ENCODE measurements around the gene LPCAT3. TPM values are rescaled to one million over a fixed set of nuclear protein-coding genes. Genes with fewer than 3 reads are reported as not detected.

LPCAT3 gene
- total RNA-seq, 1 experiment from 2014 or later, result 30.2 TPM

- H3K4me3 Mint-ChIP-seq (ENCODE audit: low read depth, unreplicated experiment), result no peak overlapping the region
- no TSS peak for BruUV-seq (replicated peaks)
- intact Hi-C loops (cut with micrococcal nuclease; ENCODE audit: unreplicated experiment), result no loop called here
- peaks cover 30% of the 10 kb centered on the region for H3K4me1 Mint-ChIP-seq (ENCODE audit: low read depth, unreplicated experiment)
- DNase-seq, result no peak
- no peaks in the 10 kb centered on the region for H3K9me3 Mint-ChIP-seq (ENCODE audit: low read depth, unreplicated experiment)
- no peaks in the 10 kb centered on the region for H3K27me3 Mint-ChIP-seq (ENCODE audit: unreplicated experiment)
- H3K27ac Mint-ChIP-seq (ENCODE audit: unreplicated experiment), result no peak overlapping the region
- TF ChIP-seq, protein P1, sequence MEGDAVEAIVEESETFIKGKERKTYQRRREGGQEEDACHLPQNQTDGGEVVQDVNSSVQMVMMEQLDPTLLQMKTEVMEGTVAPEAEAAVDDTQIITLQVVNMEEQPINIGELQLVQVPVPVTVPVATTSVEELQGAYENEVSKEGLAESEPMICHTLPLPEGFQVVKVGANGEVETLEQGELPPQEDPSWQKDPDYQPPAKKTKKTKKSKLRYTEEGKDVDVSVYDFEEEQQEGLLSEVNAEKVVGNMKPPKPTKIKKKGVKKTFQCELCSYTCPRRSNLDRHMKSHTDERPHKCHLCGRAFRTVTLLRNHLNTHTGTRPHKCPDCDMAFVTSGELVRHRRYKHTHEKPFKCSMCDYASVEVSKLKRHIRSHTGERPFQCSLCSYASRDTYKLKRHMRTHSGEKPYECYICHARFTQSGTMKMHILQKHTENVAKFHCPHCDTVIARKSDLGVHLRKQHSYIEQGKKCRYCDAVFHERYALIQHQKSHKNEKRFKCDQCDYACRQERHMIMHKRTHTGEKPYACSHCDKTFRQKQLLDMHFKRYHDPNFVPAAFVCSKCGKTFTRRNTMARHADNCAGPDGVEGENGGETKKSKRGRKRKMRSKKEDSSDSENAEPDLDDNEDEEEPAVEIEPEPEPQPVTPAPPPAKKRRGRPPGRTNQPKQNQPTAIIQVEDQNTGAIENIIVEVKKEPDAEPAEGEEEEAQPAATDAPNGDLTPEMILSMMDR (IDR thresholded peaks at IDR 0.05; ENCODE audit: unreplicated experiment), result peak; percentile 47
- peaks cover 31% of the 10 kb centered on the region for H3K36me3 Mint-ChIP-seq (ENCODE audit: insufficient read depth, unreplicated experiment)
- CTCF ChIA-PET, result interaction anchor here (1.2 kb wide), 1 partner anchor 11 kb away, joined by 4 read pairs; no protein-coding TSS in a partner anchor
Measured at GRCh38 chr12:6950401-6950801, 67.9 kb downstream of the LPCAT3 start.

- no TSS peak for BruUV-seq (replicated peaks)
- H3K9me3 Mint-ChIP-seq (ENCODE audit: low read depth, unreplicated experiment), result no peaks in the 10 kb centered on the region
- H3K4me1 Mint-ChIP-seq (ENCODE audit: low read depth, unreplicated experiment), result peaks cover 39% of the 10 kb centered on the region
- intact Hi-C loops (cut with micrococcal nuclease; ENCODE audit: unreplicated experiment), result loop anchor here (5.0 kb wide), 1 partner anchor 163 kb away; no protein-coding TSS in a partner anchor
- no peak overlapping the region for H3K4me3 Mint-ChIP-seq (ENCODE audit: low read depth, unreplicated experiment)
- CTCF ChIA-PET, result interaction anchor here (1.2 kb wide), 1 partner anchor 12 kb away, joined by 4 read pairs; no protein-coding TSS in a partner anchor
- peaks cover 44% of the 10 kb centered on the region for H3K36me3 Mint-ChIP-seq (ENCODE audit: insufficient read depth, unreplicated experiment)
- H3K27ac Mint-ChIP-seq (ENCODE audit: unreplicated experiment), result no peak overlapping the region
- TF ChIP-seq, protein P1 (IDR thresholded peaks at IDR 0.05; ENCODE audit: unreplicated experiment), result no peak
- no peak for DNase-seq
- H3K27me3 Mint-ChIP-seq (ENCODE audit: unreplicated experiment), result peaks cover 2% of the 10 kb centered on the region
Measured at GRCh38 chr12:6948873-6949594, 69.2 kb downstream of the LPCAT3 start.

GRCh38 chr12:6947615-6948014, 70.7 kb downstream of the LPCAT3 start:
- H3K4me3 Mint-ChIP-seq (ENCODE audit: low read depth, unreplicated experiment), result no peak overlapping the region
- no TSS peak for BruUV-seq (replicated peaks)
- H3K27ac Mint-ChIP-seq (ENCODE audit: unreplicated experiment), result no peak overlapping the region

GRCh38 chr12:6946920-6947374, 71.3 kb downstream of the LPCAT3 start:
- Mint-ChIP-seq H3K9me3 (ENCODE audit: low read depth, unreplicated experiment) (no peaks in the 10 kb centered on the region), H3K27ac (ENCODE audit: unreplicated experiment) (peak overlapping the region; percentile 100), H3K4me3 (ENCODE audit: low read depth, unreplicated experiment) (peak overlapping the region; percentile 87), H3K4me1 (ENCODE audit: low read depth, unreplicated experiment) (peaks cover 49% of the 10 kb centered on the region), H3K36me3 (ENCODE audit: insufficient read depth, unreplicated experiment) (peaks cover 65% of the 10 kb centered on the region), H3K27me3 (ENCODE audit: unreplicated experiment) (peaks cover 13% of the 10 kb centered on the region)
- BruUV-seq (replicated peaks), result no TSS peak
- TF ChIP-seq, protein P1 (IDR thresholded peaks at IDR 0.05; ENCODE audit: unreplicated experiment), result no peak
- DNase-seq, result no peak
- CTCF ChIA-PET, result interaction anchor here (0.7 to 4.3 kb wide), 6 partner anchors 16 to 161 kb away, joined by 3 to 90 read pairs (median 8); partner anchors contain the start of genes C1RL and LPCAT3
- intact Hi-C loops (cut with micrococcal nuclease; ENCODE audit: unreplicated experiment), result loop anchor here (5.0 kb wide), 1 partner anchor 165 kb away; no protein-coding TSS in a partner anchor

More at GRCh38 chr12:6947615-6948014, 70.7 kb downstream of the LPCAT3 start:
- Mint-ChIP-seq H3K36me3 (ENCODE audit: insufficient read depth, unreplicated experiment) (peaks cover 58% of the 10 kb centered on the region), H3K9me3 (ENCODE audit: low read depth, unreplicated experiment) (no peaks in the 10 kb centered on the region), H3K4me1 (ENCODE audit: low read depth, unreplicated experiment) (peaks cover 49% of the 10 kb centered on the region), H3K27me3 (ENCODE audit: unreplicated experiment) (peaks cover 13% of the 10 kb centered on the region)
- DNase-seq, result no peak
- TF ChIP-seq, protein P1 (IDR thresholded peaks at IDR 0.05; ENCODE audit: unreplicated experiment), result no peak
- CTCF ChIA-PET, result interaction anchor here (0.7 kb wide), 2 partner anchors 58 to 79 kb away, joined by 3 read pairs; no protein-coding TSS in a partner anchor
- intact Hi-C loops (cut with micrococcal nuclease; ENCODE audit: unreplicated experiment), result loop anchor here (5.0 kb wide), 1 partner anchor 165 kb away; no protein-coding TSS in a partner anchor

All from Calu3 (cell line).